HepG2 (cell line): ENCODE measurements around the gene PNPLA3.

Experiments used
- CTCF ChIP-seq: sonication (generic); formaldehyde crosslinking; IDR thresholded peaks from 2 replicates; pipeline ENCODE4 v1.5.0; 2020; ENCODE audit warnings: mild to moderate bottlenecking, missing genetic modification reagents, moderate library complexity
- EP300 ChIP-seq, 3 experiments: sonication (generic) in 1 of 3; formaldehyde crosslinking in 1 of 3; IDR thresholded peaks; 2 replicates each; pipeline versions ENCODE4 v1.5.1 to v1.6.1; 2011 to 2020; ENCODE audit warnings: low read depth in 2 of 3, low read length in 2 of 3, borderline replicate concordance in 1 of 3, improper control_type of control experiment in 1 of 3, mild to moderate bottlenecking in 1 of 3, missing genetic modification reagents in 1 of 3, moderate library complexity in 1 of 3
- ETV6 ChIP-seq: sonication (generic); formaldehyde crosslinking; conservative IDR thresholded peaks from 2 replicates; pipeline ENCODE4 v1.4.0; 2020; ENCODE audit warnings: missing genetic modification reagents
- IRF2 ChIP-seq: IDR thresholded peaks from 2 replicates; pipeline ENCODE4 v1.6.1; 2018; ENCODE audit warnings: missing genetic modification reagents, missing compliant biosample characterization
- LCORL ChIP-seq, 2 experiments: fragments of 450-650 bp in 1 of 2; sonication (generic) in 1 of 2; formaldehyde crosslinking in 1 of 2; IDR thresholded peaks; 2 replicates each; pipeline versions ENCODE4 v1.5.0 to v1.6.1; 2017 to 2020; ENCODE audit warnings: antibody characterized with exemption in 1 of 2, missing genetic modification reagents in 1 of 2
- POLR2AphosphoS5 ChIP-seq: IDR thresholded peaks from 2 replicates; pipeline ENCODE4 v1.6.1; 2012; ENCODE audit warnings: low read depth, low read length
- RCOR2 ChIP-seq: IDR thresholded peaks from 2 replicates; pipeline ENCODE4 v1.6.1; 2016; ENCODE audit warnings: missing biosample characterization, missing genetic modification reagents
- YY1 ChIP-seq: IDR thresholded peaks from 2 replicates; pipeline ENCODE4 v1.6.1; 2011; ENCODE audit warnings: low read length, low read depth, moderate library complexity, mild to moderate bottlenecking; ENCODE audit not compliant: insufficient read depth, insufficient replicate concordance
- ZBTB20 ChIP-seq: sonication (generic); formaldehyde crosslinking; IDR thresholded peaks from 2 replicates; pipeline ENCODE4 v1.8.1; 2023; ENCODE audit warnings: missing genetic modification reagents, low read depth, mild to moderate bottlenecking, borderline replicate concordance
- TF ChIP-seq, protein P1 (sequence below): sonication (generic); formaldehyde crosslinking; IDR thresholded peaks from 2 replicates; pipeline ENCODE4 v1.4.0; 2020; ENCODE audit warnings: low read depth, mild to moderate bottlenecking, missing genetic modification reagents

GRCh38 chr22:43988960-43989359 lies 65.4 kb downstream of the PNPLA3 start:
- no peak for TF ChIP-seq EP300 (IDR thresholded peaks at IDR 0.05; ENCODE audit: low read depth in 2 of 2, low read length in 2 of 2)
- no peak for TF ChIP-seq EP300 (CRISPR knock-in tag; IDR thresholded peaks at IDR 0.05; ENCODE audit: borderline replicate concordance)
- TF ChIP-seq, protein P1, sequence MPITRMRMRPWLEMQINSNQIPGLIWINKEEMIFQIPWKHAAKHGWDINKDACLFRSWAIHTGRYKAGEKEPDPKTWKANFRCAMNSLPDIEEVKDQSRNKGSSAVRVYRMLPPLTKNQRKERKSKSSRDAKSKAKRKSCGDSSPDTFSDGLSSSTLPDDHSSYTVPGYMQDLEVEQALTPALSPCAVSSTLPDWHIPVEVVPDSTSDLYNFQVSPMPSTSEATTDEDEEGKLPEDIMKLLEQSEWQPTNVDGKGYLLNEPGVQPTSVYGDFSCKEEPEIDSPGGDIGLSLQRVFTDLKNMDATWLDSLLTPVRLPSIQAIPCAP, result no peak
- no peak for TF ChIP-seq CTCF (CRISPR knock-in tag)
- no peak for TF ChIP-seq LCORL (IDR thresholded peaks at IDR 0.05)
- no peak for TF ChIP-seq LCORL (CRISPR knock-in tag; IDR thresholded peaks at IDR 0.05)
- TF ChIP-seq ETV6, result no peak
- no peak for TF ChIP-seq IRF2 (CRISPR knock-in tag)
- TF ChIP-seq ZBTB20 (CRISPR knock-in tag), result no peak
- TF ChIP-seq POLR2AphosphoS5, result no peak
- TF ChIP-seq YY1, result no peak
- TF ChIP-seq RCOR2 (CRISPR knock-in tag), result no peak
